Measurements from ENCODE around the gene GAL3ST3.

DNA sequence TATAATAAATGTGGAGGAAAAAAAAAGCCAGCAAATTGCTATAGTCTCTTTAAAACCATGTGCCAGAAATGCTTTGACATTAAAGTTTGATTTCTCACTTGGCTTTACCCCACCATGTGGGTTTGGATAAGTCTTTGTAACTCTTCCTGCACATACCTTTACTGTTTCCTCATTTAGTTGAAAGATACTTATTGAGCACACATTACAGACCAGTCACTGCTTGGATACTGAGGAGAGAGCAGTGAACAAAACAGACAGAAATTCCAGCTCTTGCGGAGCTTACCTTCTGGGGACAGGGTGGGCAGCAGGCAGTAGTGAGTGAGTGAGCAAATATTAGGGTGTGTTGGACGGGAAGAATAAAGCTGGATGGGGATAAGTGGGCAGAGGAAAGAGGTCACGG lies 34.8 kb upstream of the GAL3ST3 start:
- TF ChIP-seq, protein P1, sequence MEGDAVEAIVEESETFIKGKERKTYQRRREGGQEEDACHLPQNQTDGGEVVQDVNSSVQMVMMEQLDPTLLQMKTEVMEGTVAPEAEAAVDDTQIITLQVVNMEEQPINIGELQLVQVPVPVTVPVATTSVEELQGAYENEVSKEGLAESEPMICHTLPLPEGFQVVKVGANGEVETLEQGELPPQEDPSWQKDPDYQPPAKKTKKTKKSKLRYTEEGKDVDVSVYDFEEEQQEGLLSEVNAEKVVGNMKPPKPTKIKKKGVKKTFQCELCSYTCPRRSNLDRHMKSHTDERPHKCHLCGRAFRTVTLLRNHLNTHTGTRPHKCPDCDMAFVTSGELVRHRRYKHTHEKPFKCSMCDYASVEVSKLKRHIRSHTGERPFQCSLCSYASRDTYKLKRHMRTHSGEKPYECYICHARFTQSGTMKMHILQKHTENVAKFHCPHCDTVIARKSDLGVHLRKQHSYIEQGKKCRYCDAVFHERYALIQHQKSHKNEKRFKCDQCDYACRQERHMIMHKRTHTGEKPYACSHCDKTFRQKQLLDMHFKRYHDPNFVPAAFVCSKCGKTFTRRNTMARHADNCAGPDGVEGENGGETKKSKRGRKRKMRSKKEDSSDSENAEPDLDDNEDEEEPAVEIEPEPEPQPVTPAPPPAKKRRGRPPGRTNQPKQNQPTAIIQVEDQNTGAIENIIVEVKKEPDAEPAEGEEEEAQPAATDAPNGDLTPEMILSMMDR (IDR thresholded peaks at IDR 0.05): no peak
- TF ChIP-seq POLR2A (IDR thresholded peaks at IDR 0.05) (no peak), EP300 (IDR thresholded peaks at IDR 0.05) (no peak), POLR2AphosphoS5 (IDR thresholded peaks at IDR 0.05) (no peak)

Data from sigmoid colon (tissue), 4 donors.